8988T (cell line): Measurements from ENCODE around the gene CLK4.

ENCODE experiments used
- DNase-seq: peaks from one replicate; pipeline ENCODE4 v3.0.0; 2011

The CLK4 gene

GRCh38 chr5:178632285-178632684 is 5.4 kb upstream of the CLK4 start:
- DNase-seq = no peak

- no peak for DNase-seq
Measured at GRCh38 chr5:178630951-178631350, 4.1 kb upstream of the CLK4 start.

- DNase-seq = no peak
Measured at GRCh38 chr5:178630475-178630930, 3.7 kb upstream of the CLK4 start.

- no peak for DNase-seq
Measured at GRCh38 chr5:178627259-178627598, 379 bp upstream of the CLK4 start.

- DNase-seq = no peak
Measured at GRCh38 chr5:178625679-178626483, 969 bp downstream of the CLK4 start.

GRCh38 chr5:178624631-178625546 is 2.0 kb downstream of the CLK4 start:
- DNase-seq = no peak

- no peak for DNase-seq
Measured at GRCh38 chr5:178622679-178623247, 4.1 kb downstream of the CLK4 start.

- DNase-seq = no peak
Measured at GRCh38 chr5:178619390-178619789, 7.5 kb downstream of the CLK4 start.

- no peak for DNase-seq
Measured at GRCh38 chr5:178612299-178612698, 14.6 kb downstream of the CLK4 start.

GRCh38 chr5:178606269-178606668 is 20.6 kb downstream of the CLK4 start:
- no peak for DNase-seq

- DNase-seq = no peak
Measured at GRCh38 chr5:178605788-178606187, 21.1 kb downstream of the CLK4 start.

- no peak for DNase-seq
Measured at GRCh38 chr5:178602752-178603151, 24.1 kb downstream of the CLK4 start.

GRCh38 chr5:178595750-178596149 is 31.1 kb downstream of the CLK4 start:
- no peak for DNase-seq

- DNase-seq = no peak
Measured at GRCh38 chr5:178595150-178595549, 31.7 kb downstream of the CLK4 start.

GRCh38 chr5:178590924-178591423 is 35.9 kb downstream of the CLK4 start:
- no peak for DNase-seq

GRCh38 chr5:178590141-178590923 is 36.5 kb downstream of the CLK4 start, which contains the start of gene COL23A1:
COL23A1 (minus strand) TSS chr5:178590393.
- no peak for DNase-seq

- no peak for DNase-seq
Measured at GRCh38 chr5:178589180-178590140, 37.4 kb downstream of the CLK4 start.

- DNase-seq = no peak
Measured at GRCh38 chr5:178588769-178589168, 38.1 kb downstream of the CLK4 start.

- no peak for DNase-seq
Measured at GRCh38 chr5:178587763-178588611, 38.9 kb downstream of the CLK4 start.

- no peak for DNase-seq
Measured at GRCh38 chr5:178586396-178586795, 40.5 kb downstream of the CLK4 start.
